Lower leg skin (tissue), 4 donors: Measurements from ENCODE around the gene SMARCC2. TPM values are rescaled to one million over a fixed set of nuclear protein-coding genes. Genes with fewer than 3 reads are reported as not detected.

Experiments
- DNase-seq, 2 donors: peaks; one replicate each; pipeline ENCODE4 v3.0.0-alpha.2; 2019; ENCODE audit warnings: low spot score in 2 of 2
- H3K4me3 ChIP-seq: fragments of 200-600 bp; sonication (generic); 2 replicates; pipeline ENCODE4 v1.5.1; 2017; ENCODE audit warnings: mild to moderate bottlenecking, low read depth; ENCODE audit not compliant: poor library complexity, severe bottlenecking
- CTCF ChIP-seq, 3 donors: fragments of 450-650 bp; IDR thresholded peaks; one replicate each; pipeline ENCODE4 v1.5.1; 2016; ENCODE audit warnings: antibody characterized with exemption in 3 of 3, mild to moderate bottlenecking in 3 of 3, moderate library complexity in 2 of 3
- POLR2A ChIP-seq, 2 donors: fragments of 450-650 bp; IDR thresholded peaks; one replicate each; pipeline ENCODE4 v1.6.1; 2016 to 2017; ENCODE audit warnings: antibody characterized with exemption in 2 of 2, mild to moderate bottlenecking in 1 of 2, moderate library complexity in 1 of 2
- WGBS, 2 donors: methylation state at CpG; one replicate each; pipeline ENCODE4 v1.1.5; 2018; 5-methylcytosine and 5-hydroxymethylcytosine counted together
- intact Hi-C: fragments of 100-400 bp; cut with DNase I; formaldehyde crosslinking; loops from one replicate; pipeline ENCODE4 v1.15.0; 2023; ENCODE audit warnings: low total_unique reads
- total RNA-seq, 4 donors: library from RNA; depleted of rRNA; stranded (reverse); fragments of >200 nt; gene quantifications; one replicate each; pipeline ENCODE4 v1.1.0, GENCODE V29; 2016

Gene SMARCC2
- total RNA-seq, 4 donors from 2014 or later: 55.3 to 90.5 (median 63.5) TPM

- DNase-seq: no peak
- intact Hi-C loops: no loop called here
- TF ChIP-seq POLR2A (IDR thresholded peaks at IDR 0.05): no peak
- TF ChIP-seq CTCF (IDR thresholded peaks at IDR 0.05): no peak
- H3K4me3 ChIP-seq: no peak overlapping the region
- 79 to 81% methylated on average over 9 to 11 of the region's 11 CpGs for WGBS, 2 donors
Measured at GRCh38 chr12:56231184-56231582, 41.9 kb upstream of the SMARCC2 start.

- no peak overlapping the region for H3K4me3 ChIP-seq
- no peak for TF ChIP-seq CTCF (IDR thresholded peaks at IDR 0.05)
- TF ChIP-seq POLR2A (IDR thresholded peaks at IDR 0.05): no peak
- WGBS, 2 donors: 76 to 77% methylated on average over 8 of the region's 8 CpGs
- no peak for DNase-seq
- intact Hi-C loops: no loop called here
Measured at GRCh38 chr12:56230432-56231183, 41.3 kb upstream of the SMARCC2 start.

- 73 to 84% methylated on average over 4 of the region's 4 CpGs for WGBS, 2 donors
- H3K4me3 ChIP-seq: no peak within 1 kb of the TSS
- no peak for TF ChIP-seq POLR2A (IDR thresholded peaks at IDR 0.05)
- no peak for TF ChIP-seq CTCF (IDR thresholded peaks at IDR 0.05)
- intact Hi-C loops: no loop called here
- no peak for DNase-seq
Measured at GRCh38 chr12:56229916-56230431, 40.7 kb upstream of the SMARCC2 start, which contains the start of gene SLC39A5. SLC39A5 (plus strand) TSS chr12:56230051; CDS start chr12:56231275, 1,224 bp downstream.

GRCh38 chr12:56229082-56229481 is 39.8 kb upstream of the SMARCC2 start:
- DNase-seq: no peak
- 93 to 96% methylated on average over 7 of the region's 7 CpGs for WGBS, 2 donors
- intact Hi-C loops: no loop called here
- no peak overlapping the region for H3K4me3 ChIP-seq
- TF ChIP-seq CTCF (IDR thresholded peaks at IDR 0.05) (no peak), POLR2A (IDR thresholded peaks at IDR 0.05) (no peak)

- DNase-seq: no peak
- 57 to 76% methylated on average over 11 of the region's 11 CpGs for WGBS, 2 donors
- intact Hi-C loops: no loop called here
- peak overlapping the region; percentile 35 for H3K4me3 ChIP-seq
- TF ChIP-seq CTCF (IDR thresholded peaks at IDR 0.05) (no peak), POLR2A (IDR thresholded peaks at IDR 0.05) (no peak)
Measured at GRCh38 chr12:56224954-56225353, 35.7 kb upstream of the SMARCC2 start.
